ENCODE data around the gene ARHGAP18. TPM values are rescaled to one million over a fixed set of nuclear protein-coding genes. Genes with fewer than 3 reads are reported as not detected.

Gene ARHGAP18
- total RNA-seq, 3 donors from 2014 or later (not counting 1 experiment from before 2014, with no cell fraction given) = 11.5 to 12.5 (median 11.8) TPM

- H3K27me3 Mint-ChIP-seq (ENCODE audit: low read depth in 2 of 2) = no peaks in the 10 kb centered on the region
- ATAC-seq = no peak
- no peak for TF ChIP-seq CTCF (IDR thresholded peaks at IDR 0.05)
Measured at GRCh38 chr6:129753422-129753821, 43.4 kb upstream of the ARHGAP18 start.

GRCh38 chr6:129751384-129751783, 41.4 kb upstream of the ARHGAP18 start:
- whole genome bisulfite sequencing (ENCODE audit: insufficient coverage) = no CpG with 5 or more reads among the region's 1 CpG
- Mint-ChIP-seq H3K4me3 (peak overlapping the region; percentile 38), H3K27ac (peak overlapping the region; percentile 93 to 95), H3K36me3 (no peaks in the 10 kb centered on the region), H3K27me3 (ENCODE audit: low read depth in 2 of 2) (no peaks in the 10 kb centered on the region), H3K4me1 (peaks cover 35% of the 10 kb centered on the region in 2 donors), H3K9me3 (no peaks in the 10 kb centered on the region)
- intact Hi-C loops (cut with micrococcal nuclease) = loop anchor here (1.0 to 2.0 kb wide), 2 partner anchors 79 to 153 kb away; no protein-coding TSS in a partner anchor
- Histone ChIP-seq H3K36me3 (ENCODE audit: control insufficient read depth, insufficient read depth, low read length) (no peaks in the 10 kb centered on the region), H3K9me3 (ENCODE audit: control insufficient read depth, insufficient read depth, low read length) (no peaks in the 10 kb centered on the region), H3K27me3 (ENCODE audit: control insufficient read depth, insufficient read depth, low read length) (no peaks in the 10 kb centered on the region), H3K4me1 (ENCODE audit: control insufficient read depth, insufficient read depth, low read length) (peaks cover 27% of the 10 kb centered on the region), H3K27ac (ENCODE audit: low read length) (no peak overlapping the region), H3K4me3 (ENCODE audit: low read length) (no peak overlapping the region)
- DNase-seq (no peak), ATAC-seq (no peak)
- TF ChIP-seq CTCF (IDR thresholded peaks at IDR 0.05) = no peak

More at GRCh38 chr6:129753422-129753821, 43.4 kb upstream of the ARHGAP18 start:
- intact Hi-C loops (cut with micrococcal nuclease) = no loop called here
- Mint-ChIP-seq H3K4me1 (peaks cover 30 to 31% of the 10 kb centered on the region in 2 donors), H3K4me3 (no peak overlapping the region), H3K36me3 (no peaks in the 10 kb centered on the region), H3K27ac (no peak overlapping the region), H3K9me3 (no peaks in the 10 kb centered on the region)
- DNase-seq = no peak
- Histone ChIP-seq H3K27me3 (ENCODE audit: control insufficient read depth, insufficient read depth, low read length) (no peaks in the 10 kb centered on the region), H3K9me3 (ENCODE audit: control insufficient read depth, insufficient read depth, low read length) (no peaks in the 10 kb centered on the region), H3K27ac (ENCODE audit: low read length) (no peak overlapping the region), H3K4me3 (ENCODE audit: low read length) (no peak overlapping the region), H3K36me3 (ENCODE audit: control insufficient read depth, insufficient read depth, low read length) (no peaks in the 10 kb centered on the region), H3K4me1 (ENCODE audit: control insufficient read depth, insufficient read depth, low read length) (peaks cover 24% of the 10 kb centered on the region)
- no CpG with 5 or more reads among the region's 2 CpGs for WGBS (ENCODE audit: insufficient coverage)

- no peaks in the 10 kb centered on the region for H3K27me3 ChIP-seq (ENCODE audit: control insufficient read depth, insufficient read depth, low read length)
- H3K4me3 ChIP-seq (ENCODE audit: low read length) = no peak overlapping the region
- H3K9me3 ChIP-seq (ENCODE audit: control insufficient read depth, insufficient read depth, low read length) = no peaks in the 10 kb centered on the region
- Mint-ChIP-seq H3K9me3 (no peaks in the 10 kb centered on the region), H3K27ac (peak overlapping the region; percentile 93 to 95), H3K4me1 (peaks cover 35% of the 10 kb centered on the region in 2 donors), H3K36me3 (no peaks in the 10 kb centered on the region), H3K4me3 (peak overlapping the region; percentile 86), H3K27me3 (ENCODE audit: low read depth in 2 of 2) (no peaks in the 10 kb centered on the region)
- TF ChIP-seq CTCF (IDR thresholded peaks at IDR 0.05) = no peak
- no peaks in the 10 kb centered on the region for H3K36me3 ChIP-seq (ENCODE audit: control insufficient read depth, insufficient read depth, low read length)
- DNase-seq (peak in 1 of 2 donors; percentile 48), ATAC-seq (peak in 2 of 3 donors; percentile 11 to 23)
- H3K27ac ChIP-seq (ENCODE audit: low read length) = peak overlapping the region; percentile 85
- H3K4me1 ChIP-seq (ENCODE audit: control insufficient read depth, insufficient read depth, low read length) = peaks cover 27% of the 10 kb centered on the region
- WGBS (ENCODE audit: insufficient coverage) = no CpG with 5 or more reads among the region's 2 CpGs
- intact Hi-C loops (cut with micrococcal nuclease) = loop anchor here (2.0 kb wide), 1 partner anchor 78 kb away; no protein-coding TSS in a partner anchor
Measured at GRCh38 chr6:129750360-129750759, 40.4 kb upstream of the ARHGAP18 start.

GRCh38 chr6:129749749-129750120, 39.8 kb upstream of the ARHGAP18 start:
- peak; percentile 50 to 77 (median 63) for ATAC-seq
- Mint-ChIP-seq H3K36me3 (no peaks in the 10 kb centered on the region), H3K4me1 (peaks cover 35 to 36% of the 10 kb centered on the region in 2 donors), H3K4me3 (peak overlapping the region; percentile 86), H3K27me3 (ENCODE audit: low read depth in 2 of 2) (no peaks in the 10 kb centered on the region), H3K9me3 (no peaks in the 10 kb centered on the region), H3K27ac (peak overlapping the region; percentile 93 to 95)
- 7% methylated on average over 4 of the region's 4 CpGs for WGBS (ENCODE audit: insufficient coverage)
- Histone ChIP-seq H3K27ac (ENCODE audit: low read length) (peak overlapping the region; percentile 85), H3K27me3 (ENCODE audit: control insufficient read depth, insufficient read depth, low read length) (no peaks in the 10 kb centered on the region), H3K9me3 (ENCODE audit: control insufficient read depth, insufficient read depth, low read length) (no peaks in the 10 kb centered on the region), H3K36me3 (ENCODE audit: control insufficient read depth, insufficient read depth, low read length) (no peaks in the 10 kb centered on the region), H3K4me3 (ENCODE audit: low read length) (no peak overlapping the region), H3K4me1 (ENCODE audit: control insufficient read depth, insufficient read depth, low read length) (peaks cover 27% of the 10 kb centered on the region)
- DNase-seq = peak in 1 of 2 donors; percentile 77
- no peak for TF ChIP-seq CTCF (IDR thresholded peaks at IDR 0.05)
- intact Hi-C loops (cut with micrococcal nuclease) = loop anchor here (1.0 to 2.0 kb wide), 4 partner anchors 62 to 259 kb away; no protein-coding TSS in a partner anchor
